Body of pancreas (tissue), 4 donors: Measurements from ENCODE around the gene AKTIP. TPM values are rescaled to one million over a fixed set of nuclear protein-coding genes. Genes with fewer than 3 reads are reported as not detected.

ENCODE experiments used
- ATAC-seq: fragments of 150-250 bp; one replicate; pipeline ENCODE4 v1.9.1; 2016
- DNase-seq, 4 donors: peaks; one replicate each; pipeline ENCODE4 v3.0.0-alpha.2; 2019
- H3K27ac ChIP-seq, 4 donors: fragments of 200-600 bp; sonication (generic); 1 replicate in 3 of 4; 2 replicates in 1 of 4; pipeline versions ENCODE4 v1.5.1 to v1.6.1; 2016 to 2019; ENCODE audit warnings: mild to moderate bottlenecking in 1 of 4, mixed read lengths in 1 of 4, moderate library complexity in 1 of 4
- H3K27me3 ChIP-seq, 2 donors: fragments of 200-600 bp; sonication (generic); one replicate each; pipeline ENCODE4 v1.6.0; 2016; ENCODE audit warnings: mild to moderate bottlenecking in 1 of 2
- H3K36me3 ChIP-seq, 2 donors: fragments of 200-600 bp; sonication (generic); replicated peaks in 1 of 2; 2 replicates each; pipeline ENCODE4 v1.5.1; 2016; ENCODE audit warnings: low read depth in 2 of 2; ENCODE audit not compliant: insufficient read depth in 1 of 2
- H3K4me1 ChIP-seq: fragments of 200-600 bp; sonication (generic); one replicate; pipeline ENCODE4 v1.6.0; 2016
- H3K4me3 ChIP-seq, 2 donors: fragments of 200-600 bp; sonication (generic); 1 replicate in 1 of 2; 2 replicates in 1 of 2; pipeline ENCODE4 v1.5.1; 2016 to 2019
- H3K9me3 ChIP-seq, 3 donors: fragments of 200-600 bp; sonication (generic); 1 replicate in 2 of 3; 2 replicates in 1 of 3; pipeline ENCODE4 v1.5.1; 2016
- POLR2A ChIP-seq, 3 donors: fragments of 450-650 bp; IDR thresholded peaks; one replicate each; pipeline ENCODE4 v1.6.1; 2016; ENCODE audit warnings: antibody characterized with exemption in 3 of 3, mild to moderate bottlenecking in 2 of 3
- WGBS, 2 donors: methylation state at CpG; one replicate each; pipeline ENCODE4 v1.1.5; 2017; 5-methylcytosine and 5-hydroxymethylcytosine counted together
- intact Hi-C: fragments of 100-400 bp; cut with DNase I; formaldehyde crosslinking; loops from one replicate; pipeline ENCODE4 v1.15.1; 2023
- small RNA-seq: library from RNA; depleted of rRNA; stranded (forward); fragments of <200 nt; gene quantifications from one replicate; pipeline ENCODE3, GENCODE V24; 2016
- total RNA-seq, 2 donors: library from RNA; depleted of rRNA; stranded (reverse); fragments of >200 nt; gene quantifications; one replicate each; pipeline ENCODE4 v1.1.0, GENCODE V29; 2016
- TF ChIP-seq, protein P1 (sequence below), 7 experiments: fragments of 450-650 bp in 4 of 7; fragments of 200-600 bp in 3 of 7; sonication (generic) in 3 of 7; IDR thresholded peaks; one replicate each; pipeline ENCODE4 v1.5.1; 2016 to 2019; ENCODE audit warnings: antibody characterized with exemption in 7 of 7

AKTIP gene
- total RNA-seq, 2 donors from 2014 or later = 32.2 to 40.5 TPM

DNA sequence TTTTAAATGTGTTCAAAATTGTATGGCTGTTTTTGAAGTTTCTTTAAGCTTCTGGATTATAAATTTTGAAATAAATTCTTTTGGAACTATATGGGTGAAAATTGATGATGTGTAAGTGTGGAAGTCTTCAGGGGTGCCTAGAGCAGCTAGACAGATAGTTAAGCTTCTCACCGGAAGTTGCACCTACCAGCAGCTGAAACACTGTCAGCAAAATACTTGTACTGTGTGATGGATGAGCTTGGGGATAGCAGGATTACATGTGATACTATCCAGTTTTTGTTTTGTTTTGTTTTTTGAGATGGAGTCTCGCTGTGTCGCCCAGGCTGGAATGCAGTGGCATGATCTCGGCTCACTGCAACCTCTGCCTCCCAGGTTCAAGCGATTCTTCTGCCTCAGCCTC lies 49.1 kb downstream of the AKTIP start:
- Histone ChIP-seq H3K4me3 (no peak overlapping the region), H3K4me1 (no peaks in the 10 kb centered on the region), H3K36me3 (peaks cover 6 to 30% of the 10 kb centered on the region in 2 donors), H3K9me3 (no peaks in the 10 kb centered on the region), H3K27ac (no peak overlapping the region), H3K27me3 (no peaks in the 10 kb centered on the region)
- intact Hi-C loops = no loop called here
- TF ChIP-seq POLR2A (IDR thresholded peaks at IDR 0.05) = no peak
- TF ChIP-seq, protein P1, sequence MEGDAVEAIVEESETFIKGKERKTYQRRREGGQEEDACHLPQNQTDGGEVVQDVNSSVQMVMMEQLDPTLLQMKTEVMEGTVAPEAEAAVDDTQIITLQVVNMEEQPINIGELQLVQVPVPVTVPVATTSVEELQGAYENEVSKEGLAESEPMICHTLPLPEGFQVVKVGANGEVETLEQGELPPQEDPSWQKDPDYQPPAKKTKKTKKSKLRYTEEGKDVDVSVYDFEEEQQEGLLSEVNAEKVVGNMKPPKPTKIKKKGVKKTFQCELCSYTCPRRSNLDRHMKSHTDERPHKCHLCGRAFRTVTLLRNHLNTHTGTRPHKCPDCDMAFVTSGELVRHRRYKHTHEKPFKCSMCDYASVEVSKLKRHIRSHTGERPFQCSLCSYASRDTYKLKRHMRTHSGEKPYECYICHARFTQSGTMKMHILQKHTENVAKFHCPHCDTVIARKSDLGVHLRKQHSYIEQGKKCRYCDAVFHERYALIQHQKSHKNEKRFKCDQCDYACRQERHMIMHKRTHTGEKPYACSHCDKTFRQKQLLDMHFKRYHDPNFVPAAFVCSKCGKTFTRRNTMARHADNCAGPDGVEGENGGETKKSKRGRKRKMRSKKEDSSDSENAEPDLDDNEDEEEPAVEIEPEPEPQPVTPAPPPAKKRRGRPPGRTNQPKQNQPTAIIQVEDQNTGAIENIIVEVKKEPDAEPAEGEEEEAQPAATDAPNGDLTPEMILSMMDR (IDR thresholded peaks at IDR 0.05) = no peak
- 93% methylated on average over 5 of the region's 5 CpGs for WGBS, 2 donors
- DNase-seq (no peak), ATAC-seq (no peak)

DNA sequence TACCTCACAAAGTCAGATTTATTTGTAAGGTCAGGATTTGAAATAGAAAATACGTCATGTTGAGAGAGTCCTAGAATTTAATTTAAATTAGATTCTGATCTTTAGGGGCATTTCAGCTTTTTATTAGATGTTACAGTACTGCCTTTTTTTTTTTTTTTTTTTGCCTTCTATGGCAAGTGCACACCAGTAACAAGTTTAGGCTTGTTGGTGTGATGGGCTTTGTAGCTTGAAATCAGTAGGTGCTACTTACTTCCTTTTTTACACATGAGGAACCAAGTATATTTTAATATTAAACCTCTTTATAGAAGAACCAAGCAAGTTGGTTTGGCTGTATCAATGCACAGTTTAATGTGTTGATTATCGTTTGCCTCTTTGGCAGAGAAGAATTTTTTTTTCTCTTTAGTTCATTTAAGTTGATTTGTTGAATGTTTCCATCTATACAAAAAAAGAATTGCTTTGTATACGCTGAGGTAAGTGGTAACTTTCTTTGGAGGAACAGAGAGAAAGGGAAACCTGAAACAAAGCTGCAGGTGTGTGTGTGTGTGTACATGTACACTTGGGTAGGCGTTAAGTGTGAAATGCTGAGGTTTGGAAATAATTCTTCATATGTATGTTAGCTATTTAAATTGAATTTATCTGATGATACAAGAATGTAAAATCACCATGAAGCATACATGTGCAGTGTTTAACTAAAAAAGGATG lies 53.0 kb downstream of the AKTIP start:
- ATAC-seq (no peak), DNase-seq (no peak)
- Histone ChIP-seq H3K27me3 (no peaks in the 10 kb centered on the region), H3K36me3 (peaks cover 0 to 21% of the 10 kb centered on the region in 2 donors), H3K4me1 (no peaks in the 10 kb centered on the region), H3K4me3 (no peak overlapping the region), H3K9me3 (no peaks in the 10 kb centered on the region), H3K27ac (no peak overlapping the region)
- intact Hi-C loops = loop anchor here (10.0 kb wide), 1 partner anchor 45 kb away; no protein-coding TSS in a partner anchor
- TF ChIP-seq, protein P1 (IDR thresholded peaks at IDR 0.05) = no peak
- no peak for TF ChIP-seq POLR2A (IDR thresholded peaks at IDR 0.05)
- WGBS, 2 donors = 89 to 92% methylated on average over 4 of the region's 4 CpGs

DNA sequence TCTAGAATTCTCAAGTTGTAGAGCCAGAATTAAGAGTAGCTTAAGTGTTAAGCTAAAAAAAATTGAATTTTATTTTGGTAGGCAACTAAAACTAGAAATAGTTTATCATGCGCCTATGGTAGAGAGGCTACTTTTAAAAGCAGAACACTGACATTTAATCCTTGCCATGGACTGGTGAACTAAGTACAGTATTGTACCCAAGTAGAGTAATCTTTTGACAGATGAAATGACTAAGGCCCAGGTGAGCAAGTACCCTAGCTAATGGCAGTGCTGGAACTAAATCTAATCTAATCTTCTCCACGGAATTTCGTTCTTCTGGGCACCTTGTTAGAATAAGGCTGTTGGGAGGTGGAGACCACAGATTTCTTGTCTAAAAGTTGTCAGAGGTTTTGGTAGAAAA lies 56.9 kb downstream of the AKTIP start:
- no peaks in the 10 kb centered on the region for H3K27me3 ChIP-seq
- WGBS, 2 donors = 24 to 62% methylated on average over 3 of the region's 3 CpGs
- intact Hi-C loops = loop anchor here (10.0 kb wide), 1 partner anchor 49 kb away; no protein-coding TSS in a partner anchor
- H3K9me3 ChIP-seq = no peaks in the 10 kb centered on the region
- no peak for DNase-seq
- H3K4me3 ChIP-seq = no peak overlapping the region
- no peak for ATAC-seq
- H3K27ac ChIP-seq = no peak overlapping the region
- peaks cover 0 to 15% of the 10 kb centered on the region in 2 donors for H3K36me3 ChIP-seq
- H3K4me1 ChIP-seq = no peaks in the 10 kb centered on the region
- TF ChIP-seq, protein P1 (IDR thresholded peaks at IDR 0.05) = no peak
- TF ChIP-seq POLR2A (IDR thresholded peaks at IDR 0.05) = no peak

DNA sequence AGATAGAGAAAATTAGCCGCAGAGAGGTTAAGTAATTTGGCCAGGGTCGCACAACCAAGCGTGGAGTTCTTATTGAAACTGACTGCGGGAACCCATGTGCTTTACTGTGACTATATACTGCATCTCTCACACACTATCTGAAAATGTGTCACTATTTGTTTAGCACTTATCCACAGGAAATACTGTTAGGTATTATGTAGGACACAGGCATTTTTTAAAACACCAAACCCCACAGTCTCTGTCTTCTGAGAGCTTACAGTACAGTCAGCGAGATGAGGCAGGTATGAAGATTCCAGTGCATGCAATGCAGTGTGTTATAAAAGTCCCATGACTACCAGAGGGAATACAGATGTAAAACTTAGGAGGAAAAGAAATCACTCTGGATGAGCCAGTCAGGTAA lies 57.5 kb downstream of the AKTIP start:
- no peak overlapping the region for H3K4me3 ChIP-seq
- no peaks in the 10 kb centered on the region for H3K9me3 ChIP-seq
- H3K27ac ChIP-seq = no peak overlapping the region
- DNase-seq = no peak
- peaks cover 0 to 16% of the 10 kb centered on the region in 2 donors for H3K36me3 ChIP-seq
- no peak for ATAC-seq
- no peak for TF ChIP-seq POLR2A (IDR thresholded peaks at IDR 0.05)
- H3K4me1 ChIP-seq = no peaks in the 10 kb centered on the region
- H3K27me3 ChIP-seq = no peaks in the 10 kb centered on the region
- WGBS, 2 donors = 95% methylated on average over 5 of the region's 5 CpGs
- intact Hi-C loops = loop anchor here (10.0 kb wide), 1 partner anchor 49 kb away; no protein-coding TSS in a partner anchor

Small RNA genes lying within 50 kb of the gene (small RNA-seq; reads per million reads assigned to genes)
- gene RNU6-1153P = not detected

Other genes starting within 250 kb of the AKTIP start
- gene RBL2, start 68.7 kb downstream of the AKTIP start, total RNA-seq = 100 to 1,000 TPM in 1 of 2 donors, 10 to 100 TPM in 1; 82.7 to 114 TPM
- 1 to 10 TPM; 2.9 to 4.3 TPM for gene RPGRIP1L, start 200.7 kb upstream of the AKTIP start, total RNA-seq
- gene FTO, start 200.9 kb upstream of the AKTIP start, total RNA-seq = 10 to 100 TPM; 47.5 to 50.4 TPM